ENCODE results near the gene LBX1.
A peak's percentile ranks its signal among the peaks of the same experiment; 100 is the strongest.

LBX1 gene

DNA sequence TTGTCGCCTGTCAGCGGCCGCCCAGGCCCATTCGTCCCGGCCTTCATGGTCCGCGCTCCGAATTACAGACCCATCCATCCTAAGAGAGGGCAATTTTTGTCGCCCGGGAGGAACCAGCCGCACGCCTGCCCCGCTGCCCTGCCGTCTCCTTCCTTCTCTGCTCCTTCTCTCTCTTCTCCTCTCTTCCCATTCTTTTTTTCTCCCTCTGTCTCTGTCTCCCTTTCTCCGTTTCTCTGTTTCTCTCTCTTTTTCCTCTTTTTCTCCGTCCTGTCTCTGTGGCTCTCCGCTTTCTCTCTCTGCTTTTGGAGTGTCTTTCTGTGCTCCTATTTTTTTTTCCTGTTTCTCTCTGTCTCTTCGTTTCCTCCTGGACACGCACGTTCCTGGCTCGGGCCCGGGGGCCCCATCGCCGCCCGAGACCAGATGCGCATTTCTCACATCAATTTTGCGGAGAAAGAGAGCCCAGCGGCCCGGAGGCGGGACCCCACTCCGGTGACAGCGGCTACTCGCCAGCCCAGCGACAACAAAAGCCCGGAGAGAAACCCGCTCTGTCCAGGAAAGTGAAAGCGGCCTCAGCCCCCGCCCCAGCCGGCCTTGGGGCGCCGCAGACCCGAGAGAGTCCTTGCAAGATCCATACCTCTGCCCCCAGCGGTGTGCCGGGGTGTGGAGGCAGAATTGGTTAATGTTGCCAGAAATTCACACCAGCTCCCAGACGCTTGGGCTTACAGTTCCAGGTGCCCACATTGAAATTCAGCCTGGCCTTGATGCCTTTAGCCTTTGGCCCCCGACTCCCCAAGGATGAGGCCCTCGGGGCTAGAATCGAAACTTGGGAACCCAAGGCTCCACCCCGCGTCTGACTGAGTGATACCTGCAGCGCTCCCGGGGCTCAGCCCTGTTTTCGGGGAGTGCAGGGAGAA lies 4.1 kb downstream of the LBX1 start:
- no peak for DNase-seq (ENCODE audit: low read depth)

GRCh38 chr10:101224060-101224909 lies 5.0 kb downstream of the LBX1 start:
- DNase-seq (ENCODE audit: low read depth), result no peak

DNA sequence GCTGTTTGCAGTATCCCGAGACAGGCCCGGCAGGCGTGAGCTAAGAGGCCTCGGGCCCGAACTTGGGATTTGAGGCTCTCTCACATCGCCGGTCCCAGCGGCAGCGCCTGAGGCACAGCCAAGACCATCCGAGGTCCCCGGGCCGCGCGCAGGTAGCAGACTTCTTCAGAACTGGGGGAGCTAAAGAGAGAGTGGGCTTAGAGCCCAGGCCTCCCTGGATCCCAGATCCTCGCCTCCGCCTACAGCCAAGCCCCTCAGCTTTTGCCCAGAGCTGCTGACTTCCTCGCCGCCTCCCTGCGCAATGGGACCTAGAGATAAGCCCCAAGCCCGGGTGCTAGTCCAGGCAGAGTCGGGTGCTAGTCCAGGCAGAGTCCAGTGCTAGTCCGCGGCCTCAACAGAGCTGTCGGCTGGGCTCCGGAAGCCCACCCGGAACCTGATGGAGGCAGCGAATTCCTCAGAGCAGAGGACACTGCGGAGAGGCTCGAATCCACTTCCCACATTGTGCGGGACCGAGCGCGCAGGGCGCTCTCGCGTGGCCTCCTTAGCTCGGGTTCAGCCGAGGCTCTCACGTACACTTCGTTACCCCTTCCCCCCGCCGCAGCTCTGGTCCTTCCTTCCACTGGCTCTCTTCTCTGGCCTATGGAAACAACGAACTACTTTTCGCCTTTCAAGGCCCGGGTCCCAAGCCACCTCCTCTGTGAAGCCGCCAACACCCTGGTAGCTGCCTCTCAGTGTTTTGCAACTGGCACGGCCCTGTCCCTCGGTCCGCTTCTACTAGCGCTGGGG lies 5.8 kb downstream of the LBX1 start:
- DNase-seq (ENCODE audit: low read depth), result no peak

- DNase-seq (ENCODE audit: low read depth), result no peak
These were observed 6.5 kb downstream of the LBX1 start for GRCh38 chr10:101222683-101223273.

DNA sequence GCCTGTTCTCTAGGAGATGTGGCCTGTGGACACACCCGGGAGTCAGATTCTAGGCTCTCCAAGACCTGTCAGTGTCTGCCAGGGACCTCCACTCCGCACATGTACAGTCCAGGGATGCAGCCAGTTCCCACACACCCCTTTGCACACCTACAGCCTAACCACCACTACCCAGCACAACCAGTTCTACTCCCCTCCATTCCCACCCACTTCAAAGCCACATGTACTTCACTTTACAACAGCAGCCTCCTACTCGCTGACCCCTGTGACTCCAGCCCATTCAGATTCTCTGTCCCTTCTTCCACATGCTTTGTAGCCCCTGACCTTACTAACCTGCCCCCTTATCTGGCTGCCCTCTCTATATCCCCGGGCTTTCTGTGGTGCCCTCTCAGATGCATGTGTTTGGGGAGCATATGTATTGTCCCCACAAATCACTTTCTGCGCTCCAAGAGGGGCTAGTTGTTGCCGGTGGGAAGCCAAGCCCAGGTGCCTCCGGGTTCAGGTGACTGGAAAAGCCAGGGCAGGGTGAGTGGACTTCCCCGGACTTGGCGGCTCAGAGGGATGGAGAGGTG lies 7.2 kb downstream of the LBX1 start:
- no peak for DNase-seq (ENCODE audit: low read depth)

DNA sequence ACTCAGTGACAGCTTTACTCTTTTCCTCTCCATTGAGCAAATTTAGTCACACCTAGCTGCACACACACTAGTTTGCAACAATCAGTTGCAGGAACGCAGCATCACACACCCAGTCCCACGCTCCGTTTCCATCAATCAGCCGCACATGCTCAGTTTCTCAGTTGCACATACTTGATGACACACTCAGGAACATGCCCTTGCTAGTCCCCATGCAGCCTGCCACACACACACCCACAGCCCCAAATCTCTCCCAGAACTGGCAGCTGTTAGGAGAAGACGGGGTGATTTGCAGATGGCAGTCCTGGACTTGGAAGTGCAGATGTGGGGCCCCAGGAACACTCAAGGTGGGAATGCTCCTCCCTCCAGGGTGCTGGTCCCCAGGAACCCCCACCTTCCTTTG lies 7.7 kb downstream of the LBX1 start:
- DNase-seq (ENCODE audit: low read depth), result no peak

- DNase-seq (ENCODE audit: low read depth), result no peak
These were observed 9.3 kb downstream of the LBX1 start for GRCh38 chr10:101219946-101220451.

DNA sequence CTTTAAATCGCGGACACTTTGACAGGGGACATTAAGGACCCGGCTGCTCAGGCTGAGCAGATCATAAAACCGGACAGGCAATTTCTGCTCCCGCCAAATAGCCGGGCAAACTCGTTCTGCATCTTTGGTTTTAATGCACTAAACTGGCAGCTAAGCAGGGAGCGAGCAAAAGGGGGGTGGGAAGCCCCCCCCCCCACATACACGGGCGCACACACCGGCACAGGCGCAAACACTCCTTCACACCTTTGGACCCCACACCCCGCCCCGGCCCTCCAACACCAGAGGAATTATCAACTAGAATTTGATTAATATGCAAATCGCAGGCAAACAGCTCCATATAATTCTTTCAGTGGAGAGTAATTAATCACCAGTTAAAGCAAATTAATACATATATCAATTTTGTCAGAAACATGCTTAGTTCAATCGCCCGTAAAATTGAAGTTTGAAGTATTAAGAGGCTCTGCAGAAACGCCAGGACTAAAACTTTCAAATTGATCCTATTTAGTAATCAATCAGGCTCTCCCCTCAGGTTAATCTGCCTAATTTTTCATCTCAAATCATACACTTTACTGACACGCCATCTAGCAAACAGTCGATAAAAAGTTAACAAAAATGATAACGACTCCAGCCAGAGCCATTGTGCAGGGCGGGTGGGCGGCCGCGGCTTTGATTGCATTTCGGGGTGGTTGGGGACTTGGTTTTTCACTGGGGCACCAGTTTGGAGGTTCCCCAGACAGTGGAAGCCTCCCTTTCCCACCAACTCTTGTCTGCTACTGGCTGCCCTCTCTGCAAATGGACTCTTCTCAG lies 9.9 kb downstream of the LBX1 start:
- DNase-seq (ENCODE audit: low read depth), result no peak

DNA sequence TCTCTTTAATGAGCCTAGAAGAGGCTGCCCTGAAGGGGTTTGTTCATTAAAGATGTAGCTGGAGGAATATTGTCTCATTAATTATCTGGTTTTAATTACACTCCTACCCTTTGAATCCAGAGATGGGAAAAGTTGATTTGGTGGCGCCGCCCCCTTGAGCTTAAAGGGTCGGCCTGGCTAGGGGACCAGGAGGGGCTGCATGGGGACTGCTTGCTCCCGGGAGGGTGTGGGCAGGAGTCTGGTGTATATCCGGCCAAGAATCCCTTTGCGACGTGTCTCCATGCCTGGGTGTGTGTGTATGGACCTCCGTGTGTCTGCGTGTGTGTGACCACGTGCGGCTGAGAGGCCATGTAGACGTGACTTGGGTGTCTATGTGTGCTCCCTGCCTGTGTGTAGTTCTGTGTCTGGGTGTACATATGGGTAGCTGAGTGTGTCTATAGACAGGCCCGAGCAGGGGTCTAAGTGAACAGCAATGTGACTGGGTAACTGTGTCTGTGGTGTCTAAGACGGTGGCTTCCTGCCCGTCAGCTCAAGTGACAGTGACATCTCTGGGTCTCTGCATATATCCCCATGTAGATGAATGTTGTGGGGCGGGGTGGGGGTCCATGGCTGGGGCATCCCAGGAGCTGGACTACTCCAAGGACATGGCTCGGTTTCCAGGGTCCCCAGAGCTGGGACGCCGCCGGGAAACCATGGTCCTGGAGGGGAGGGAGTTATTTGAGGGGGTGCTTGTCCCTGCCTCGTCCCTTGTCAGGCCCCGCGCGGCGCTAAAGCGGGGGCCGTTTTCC lies 10.7 kb downstream of the LBX1 start:
- no peak for DNase-seq (ENCODE audit: low read depth)

- DNase-seq (ENCODE audit: low read depth), result no peak
These were observed 11.6 kb downstream of the LBX1 start for GRCh38 chr10:101217450-101218281.

GRCh38 chr10:101217044-101217425 lies 12.2 kb downstream of the LBX1 start:
- no peak for DNase-seq (ENCODE audit: low read depth)

- DNase-seq (ENCODE audit: low read depth), result no peak
These were observed 12.8 kb downstream of the LBX1 start for GRCh38 chr10:101216207-101217043.

DNA sequence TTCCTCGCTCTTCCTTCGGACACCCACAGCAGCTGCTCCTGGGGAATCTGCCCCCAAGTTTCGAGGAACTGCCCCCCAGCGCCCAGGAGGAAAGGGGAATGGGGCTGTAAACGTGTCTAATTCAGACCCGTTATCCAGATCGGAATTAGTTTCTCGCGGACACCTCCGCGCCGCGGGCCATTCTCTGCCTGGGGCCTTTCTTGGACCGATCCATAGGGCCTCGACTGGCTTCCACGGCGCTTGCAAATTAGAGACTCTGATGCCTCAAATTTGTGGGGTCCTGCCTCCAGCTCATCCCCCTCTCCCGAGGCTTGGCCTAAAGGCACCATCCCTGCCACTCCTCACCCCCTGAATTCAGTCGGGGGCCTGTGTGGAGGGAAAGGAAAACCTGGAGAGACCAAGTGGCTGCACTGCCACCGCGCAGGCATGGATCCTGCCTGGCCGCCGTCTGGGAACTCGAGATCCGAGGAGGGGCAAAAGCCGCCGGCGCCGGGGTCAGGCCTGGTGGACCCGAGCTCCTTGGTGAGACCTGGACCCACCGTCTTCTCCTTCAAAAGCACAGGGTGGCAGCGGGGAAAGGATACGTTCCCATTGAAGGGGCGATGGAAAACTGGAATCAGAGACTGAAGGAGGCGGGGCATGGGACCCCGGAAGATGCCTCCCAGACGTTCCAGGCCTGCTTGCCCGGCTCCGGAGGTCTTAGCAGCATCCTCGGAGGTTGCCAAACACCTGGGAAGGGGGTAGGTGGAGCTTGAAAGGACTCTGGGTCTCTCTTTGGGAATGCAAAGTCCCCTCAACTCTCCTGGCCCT lies 13.7 kb downstream of the LBX1 start:
- no peak for DNase-seq (ENCODE audit: low read depth)

DNA sequence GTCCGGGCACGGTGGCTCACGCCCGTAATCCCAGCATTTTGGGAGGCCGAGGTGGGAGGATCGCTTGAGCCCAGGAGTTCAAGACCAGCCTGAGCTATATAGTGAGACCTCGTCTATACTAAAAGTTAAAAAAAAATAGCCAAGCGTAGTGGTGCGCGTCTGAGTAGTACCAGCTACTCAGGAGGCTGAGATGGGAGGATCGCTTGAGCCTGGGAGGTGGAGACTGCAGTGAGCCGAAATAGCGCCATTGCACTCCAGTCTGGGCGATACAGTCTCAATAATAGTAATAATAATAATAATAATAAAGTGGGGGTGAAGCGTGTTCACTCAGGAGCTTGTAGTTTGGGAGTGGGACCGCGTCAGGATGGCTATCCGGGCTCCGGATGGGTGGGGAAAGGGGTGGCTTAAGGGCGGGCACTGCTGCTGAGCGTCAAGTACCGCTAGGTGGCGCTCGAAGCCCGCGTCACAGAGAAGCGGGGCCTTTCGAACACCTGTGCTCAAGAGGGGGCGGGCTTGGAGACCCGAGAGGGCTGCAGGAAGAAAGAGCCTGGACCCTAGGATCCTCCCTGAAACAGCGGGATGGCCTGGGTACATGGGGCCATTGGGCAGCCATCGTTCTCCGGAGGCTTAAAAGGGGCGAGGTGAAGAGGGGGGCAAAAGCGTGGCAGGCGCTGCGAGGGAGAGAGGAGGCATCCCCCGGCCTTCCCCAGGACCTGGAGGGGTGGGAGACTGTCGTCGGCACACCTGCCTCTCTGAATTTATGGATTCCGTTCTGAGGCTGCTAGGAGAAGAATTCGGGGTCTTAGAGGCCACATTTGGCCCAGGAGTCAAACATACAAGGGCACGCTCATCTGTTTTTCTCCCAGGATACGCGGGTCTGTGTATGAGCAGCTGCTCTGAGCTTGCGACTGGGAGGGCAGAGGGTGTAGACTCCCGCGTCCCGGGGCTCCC lies 14.5 kb downstream of the LBX1 start:
- peak; percentile 58 for DNase-seq (ENCODE audit: low read depth)

DNA sequence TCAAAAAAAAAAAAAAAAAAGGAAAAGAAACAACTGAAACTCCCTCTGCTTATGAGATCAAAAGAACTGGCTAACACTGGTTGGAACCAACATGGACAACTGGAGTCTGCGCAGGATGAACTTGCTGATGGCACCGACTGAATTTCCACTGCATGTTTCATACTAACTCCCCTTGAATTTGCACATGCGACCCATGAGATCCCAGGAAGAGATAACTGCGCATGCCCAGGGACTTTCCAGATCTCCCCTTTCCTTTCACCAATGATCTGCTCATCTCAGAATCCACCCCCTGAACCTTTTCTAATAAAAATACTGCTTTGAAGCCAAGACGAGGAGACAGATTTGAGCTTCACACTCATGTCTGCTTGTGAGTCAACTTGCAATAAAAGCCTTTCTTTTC lies 20.7 kb downstream of the LBX1 start:
- DNase-seq (ENCODE audit: low read depth), result no peak

DNA sequence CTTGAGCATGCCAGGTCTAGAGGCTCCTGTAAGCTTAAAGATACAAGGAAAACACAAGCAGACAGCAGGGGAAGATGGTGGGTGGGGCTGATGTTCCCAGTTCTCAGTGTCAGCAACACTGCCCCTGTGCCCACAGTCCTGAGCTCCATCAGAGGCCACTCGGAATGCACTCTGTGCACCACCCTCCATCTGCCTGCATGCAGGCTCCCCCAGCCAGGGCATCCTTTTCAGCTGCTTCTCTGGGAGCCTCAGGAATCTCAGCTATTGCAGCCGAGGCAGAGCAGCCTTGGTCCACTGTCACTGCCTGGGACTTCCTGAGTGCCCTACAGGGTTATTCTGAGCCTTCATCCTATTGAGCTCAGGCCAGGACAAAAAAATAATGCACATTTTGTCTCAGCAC lies 22.2 kb downstream of the LBX1 start:
- no peak for DNase-seq (ENCODE audit: low read depth)

All from stimulated activated CD8-positive, alpha-beta memory T cell treated with anti-CD3 and anti-CD28 coated beads, Interleukin-15, amount 100 ng/mL, for 1 hour (primary cell).